Thoracic aorta (tissue), 2 donors: ENCODE data around the gene TMEM91. TPM values are rescaled to one million over a fixed set of nuclear protein-coding genes. Genes with fewer than 3 reads are reported as not detected.

Source experiments
- ATAC-seq: fragments of 150-250 bp; one replicate; pipeline ENCODE4 v1.8.0; 2017; ENCODE audit warnings: low read depth; ENCODE audit not compliant: insufficient number of reproducible peaks, low FRiP score
- DNase-seq: peaks from one replicate; pipeline ENCODE4 v3.0.0-alpha.2; 2020; ENCODE audit warnings: low spot score
- H3K27ac ChIP-seq, 2 donors: fragments of 200-600 bp; sonication (generic); 1 replicate in 1 of 2; 2 replicates in 1 of 2; pipeline ENCODE4 v1.5.1; 2016; ENCODE audit warnings: mild to moderate bottlenecking in 2 of 2, moderate library complexity in 2 of 2
- H3K27me3 ChIP-seq: fragments of 200-600 bp; sonication (generic); replicated peaks from 2 replicates; pipeline ENCODE4 v1.6.0; 2016; ENCODE audit warnings: mild to moderate bottlenecking; ENCODE audit not compliant: insufficient read depth
- H3K36me3 ChIP-seq: fragments of 200-600 bp; sonication (generic); one replicate; pipeline ENCODE4 v1.5.1; 2016
- H3K4me1 ChIP-seq, 2 donors: fragments of 200-600 bp; sonication (generic); 1 replicate in 1 of 2; 2 replicates in 1 of 2; pipeline versions ENCODE4 v1.5.1 to v1.6.0; 2016; ENCODE audit warnings: low read depth in 2 of 2, mild to moderate bottlenecking in 1 of 2; ENCODE audit not compliant: control insufficient read depth in 1 of 2
- H3K4me3 ChIP-seq: fragments of 200-600 bp; sonication (generic); 2 replicates; pipeline ENCODE4 v1.5.1; 2016; ENCODE audit warnings: mild to moderate bottlenecking
- H3K9me3 ChIP-seq: fragments of 200-600 bp; sonication (generic); 2 replicates; pipeline ENCODE4 v1.5.1; 2016
- CTCF ChIP-seq: fragments of 200-600 bp; sonication (generic); IDR thresholded peaks from one replicate; pipeline ENCODE4 v1.5.1; 2019; ENCODE audit warnings: antibody characterized with exemption
- total RNA-seq, 2 donors: library from RNA; depleted of rRNA; stranded (reverse); fragments of >200 nt; gene quantifications; one replicate each; pipeline versions ENCODE4 v1.1.0 to v1.2.3, GENCODE V29; 2016

Gene TMEM91
- total RNA-seq, 2 donors from 2014 or later: 20.0 to 44.0 TPM

DNA sequence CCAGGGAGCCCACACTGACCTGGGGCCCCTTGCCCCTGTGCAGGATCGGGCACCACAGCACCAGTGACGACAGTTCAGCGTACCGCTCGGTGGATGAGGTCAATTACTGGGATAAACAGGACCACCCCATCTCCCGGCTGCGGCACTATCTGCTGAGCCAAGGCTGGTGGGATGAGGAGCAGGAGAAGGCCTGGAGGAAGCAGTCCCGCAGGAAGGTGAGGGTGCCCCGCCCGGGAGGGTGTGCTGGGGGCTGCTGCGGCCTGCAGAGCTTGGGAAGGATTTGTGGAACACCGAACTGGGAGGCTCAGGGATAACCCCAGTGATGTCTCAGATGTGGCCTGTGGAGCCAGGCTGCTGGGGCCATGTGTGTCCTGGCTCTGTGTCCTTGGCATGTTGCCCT lies 46.6 kb downstream of the TMEM91 start:
- peaks cover 5 to 22% of the 10 kb centered on the region in 2 donors for H3K4me1 ChIP-seq
- no peak for TF ChIP-seq CTCF
- no peaks in the 10 kb centered on the region for H3K9me3 ChIP-seq
- no peak overlapping the region for H3K4me3 ChIP-seq
- no peak for DNase-seq
- peaks cover 43% of the 10 kb centered on the region for H3K36me3 ChIP-seq
- H3K27me3 ChIP-seq: no peaks in the 10 kb centered on the region
- no peak overlapping the region for H3K27ac ChIP-seq
- ATAC-seq: no peak

DNA sequence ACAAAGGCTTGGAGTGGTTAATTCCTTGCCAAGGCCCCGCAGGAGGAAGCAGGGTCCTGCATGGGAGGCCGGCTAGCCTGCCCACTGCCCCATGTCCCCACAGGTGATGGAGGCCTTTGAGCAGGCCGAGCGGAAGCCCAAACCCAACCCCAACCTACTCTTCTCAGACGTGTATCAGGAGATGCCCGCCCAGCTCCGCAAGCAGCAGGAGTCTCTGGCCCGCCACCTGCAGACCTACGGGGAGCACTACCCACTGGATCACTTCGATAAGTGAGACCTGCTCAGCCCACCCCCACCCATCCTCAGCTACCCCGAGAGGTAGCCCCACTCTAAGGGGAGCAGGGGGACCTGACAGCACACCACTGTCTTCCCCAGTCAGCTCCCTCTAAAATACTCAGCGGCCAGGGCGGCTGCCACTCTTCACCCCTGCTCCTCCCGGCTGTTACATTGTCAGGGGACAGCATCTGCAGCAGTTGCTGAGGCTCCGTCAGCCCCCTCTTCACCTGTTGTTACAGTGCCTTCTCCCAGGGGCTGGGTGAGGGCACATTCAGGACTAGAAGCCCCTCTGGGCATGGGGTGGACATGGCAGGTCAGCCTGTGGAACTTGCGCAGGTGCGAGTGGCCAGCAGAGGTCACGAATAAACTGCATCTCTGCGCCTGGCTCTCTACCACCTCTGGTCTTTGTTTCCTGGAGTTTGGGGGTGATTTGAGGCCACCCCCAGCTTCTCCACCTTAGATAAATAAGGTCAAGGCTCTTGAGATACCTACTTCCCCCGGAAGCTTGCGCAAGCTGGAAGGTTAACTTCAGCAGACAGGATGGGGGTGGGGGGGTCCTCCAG lies 48.2 kb downstream of the TMEM91 start:
- DNase-seq (no peak), ATAC-seq (no peak)
- no peaks in the 10 kb centered on the region for H3K9me3 ChIP-seq
- H3K36me3 ChIP-seq: peaks cover 34% of the 10 kb centered on the region
- no peak for TF ChIP-seq CTCF
- no peak overlapping the region for H3K4me3 ChIP-seq
- peaks cover 13 to 30% of the 10 kb centered on the region in 2 donors for H3K4me1 ChIP-seq
- no peaks in the 10 kb centered on the region for H3K27me3 ChIP-seq
- no peak overlapping the region for H3K27ac ChIP-seq

DNA sequence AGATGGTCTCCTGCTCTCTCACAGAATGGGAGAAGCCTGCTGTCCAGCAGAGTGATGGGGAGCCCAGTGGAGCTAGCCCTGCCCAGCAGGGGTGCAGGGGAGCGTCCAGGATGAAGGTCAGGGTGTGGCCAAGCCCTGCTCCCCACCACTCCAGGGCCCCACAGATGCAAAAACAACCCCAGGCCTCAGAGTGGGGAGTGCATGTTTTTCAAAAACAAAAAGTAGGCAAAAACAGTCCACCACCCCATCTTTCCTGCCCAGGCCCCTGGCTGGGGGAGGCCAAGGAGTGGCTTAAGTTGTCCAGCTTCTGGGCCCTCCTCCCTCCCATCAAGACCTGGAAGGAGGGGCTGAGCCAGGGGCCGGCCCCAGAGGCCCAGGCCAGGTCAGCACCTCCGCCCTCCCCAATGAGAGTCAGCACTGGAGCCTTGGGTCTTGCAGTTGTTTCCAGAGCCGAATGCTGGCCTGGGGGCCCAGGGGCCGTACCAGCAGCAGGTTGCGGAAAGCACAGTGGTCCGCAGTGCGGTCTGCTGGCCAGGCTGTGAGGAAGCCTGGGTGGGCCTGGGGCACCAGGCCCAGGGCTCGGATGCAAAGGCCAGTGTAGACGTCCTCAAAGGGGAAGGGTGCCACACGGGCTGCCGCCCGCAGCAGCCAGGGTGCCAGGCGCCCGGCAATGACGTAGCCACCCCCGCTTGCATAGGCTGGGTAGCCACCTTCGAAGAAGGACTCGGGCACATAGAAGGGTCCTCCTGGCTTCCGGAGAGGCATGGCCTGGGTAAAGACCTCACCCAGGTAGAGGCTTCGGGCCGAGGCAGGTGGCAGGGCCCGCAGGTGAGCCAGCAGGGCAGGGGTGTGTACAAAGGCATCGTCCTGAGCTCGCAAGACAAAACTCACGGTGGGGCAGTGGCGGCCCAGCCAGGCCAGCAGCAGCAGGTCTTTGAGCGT lies 49.1 kb downstream of the TMEM91 start:
- no peak overlapping the region for H3K4me3 ChIP-seq
- TF ChIP-seq CTCF: no peak
- H3K9me3 ChIP-seq: no peaks in the 10 kb centered on the region
- H3K36me3 ChIP-seq: peaks cover 27% of the 10 kb centered on the region
- no peak for ATAC-seq
- no peak overlapping the region for H3K27ac ChIP-seq
- no peaks in the 10 kb centered on the region for H3K27me3 ChIP-seq
- peaks cover 13 to 30% of the 10 kb centered on the region in 2 donors for H3K4me1 ChIP-seq
- no peak for DNase-seq

GRCh38 chr19:41426116-41426841 lies 49.9 kb downstream of the TMEM91 start:
- DNase-seq (no peak), ATAC-seq (no peak)
- Histone ChIP-seq H3K27me3 (no peaks in the 10 kb centered on the region), H3K4me3 (peak overlapping the region; percentile 90), H3K4me1 (peaks cover 13 to 30% of the 10 kb centered on the region in 2 donors), H3K9me3 (no peaks in the 10 kb centered on the region), H3K27ac (peak overlapping the region; percentile 66 to 77), H3K36me3 (peaks cover 18% of the 10 kb centered on the region)
- no peak for TF ChIP-seq CTCF
